Ovary (tissue), 9 donors: ENCODE data around the gene CTSH. TPM values are rescaled to one million over a fixed set of nuclear protein-coding genes. Genes with fewer than 3 reads are reported as not detected.
A peak's percentile ranks its signal among the peaks of the same experiment; 100 is the strongest.
"Not testable (repeated sequence)": the region's sequence is repeated elsewhere in the genome, so short reads cannot be mapped to it uniquely, and the experiment has no call there.

Source experiments
- DNase-seq, 5 donors: peaks; one replicate each; pipeline ENCODE4 v3.0.0-alpha.2; 2019 to 2020
- H3K27ac ChIP-seq, 2 donors: fragments of 200-600 bp; one replicate each; pipeline versions ENCODE4 v1.5.1 to v1.8.0; 2019 to 2022
- H3K27me3 ChIP-seq: fragments of 200-600 bp; one replicate; pipeline ENCODE4 v1.8.0; 2022
- H3K36me3 ChIP-seq: fragments of 200-600 bp; sonication (generic); one replicate; pipeline ENCODE4 v1.5.1; 2019
- H3K4me1 ChIP-seq: one replicate; pipeline ENCODE4 v1.8.1; 2013; ENCODE audit warnings: mild to moderate bottlenecking, moderate library complexity; ENCODE audit not compliant: insufficient read depth
- H3K4me3 ChIP-seq: fragments of 200-600 bp; sonication (generic); one replicate; pipeline ENCODE4 v1.5.1; 2017
- H3K9me3 ChIP-seq, 2 donors: fragments of 200-600 bp in 1 of 2; sonication (generic) in 1 of 2; one replicate each; pipeline versions ENCODE4 v1.5.1 to v1.8.1; 2013 to 2019; ENCODE audit warnings: mild to moderate bottlenecking in 1 of 2, moderate library complexity in 1 of 2
- CTCF ChIP-seq, 3 donors: fragments of 450-650 bp in 2 of 3; fragments of 200-600 bp in 1 of 3; IDR thresholded peaks; one replicate each; pipeline versions ENCODE4 v1.5.1 to v1.8.0; 2016 to 2022; ENCODE audit warnings: antibody characterized with exemption in 3 of 3, mild to moderate bottlenecking in 1 of 3
- EP300 ChIP-seq: sonication (generic); formaldehyde crosslinking; IDR thresholded peaks from one replicate; pipeline ENCODE4 v1.6.1; 2017; ENCODE audit warnings: antibody characterized with exemption
- POLR2A ChIP-seq: fragments of 450-650 bp; IDR thresholded peaks from one replicate; pipeline ENCODE4 v1.6.1; 2017; ENCODE audit warnings: antibody characterized with exemption, mild to moderate bottlenecking, moderate library complexity
- WGBS, 3 donors: extraction: QIAGEN DNeasy Blood & Tissue Kit in 1 of 3; methylation state at CpG; one replicate each; pipeline versions ENCODE4 v1.1.5 to v1.1.7; 2013 to 2017; 5-methylcytosine and 5-hydroxymethylcytosine counted together
- intact Hi-C, 4 donors: fragments of 100-400 bp; cut with DNase I; formaldehyde crosslinking; loops; one replicate each; pipeline versions ENCODE4 v1.11.0 to v1.15.1; 2022 to 2023
- polyA plus RNA-seq, 2 donors: library from polyadenylated mRNA; stranded (reverse); fragments of 200-250 nt in 1 of 2; fragments of 350-450 nt in 1 of 2; fragmentation: Illumina TruSeq in 1 of 2; extraction: RNeasy Lipid Tissue Mini Kit (QIAGEN cat#74804) in 1 of 2; gene quantifications; one replicate each; pipeline ENCODE4 v1.2.3, GENCODE V29; 2013 to 2014
- total RNA-seq, 7 donors: library from RNA; depleted of rRNA in 2 of 7; stranded (reverse); fragments of >200 nt in 2 of 7; fragmentation: NEBNext Ultra II Directional in 3 of 7; extraction: Animal tissue kit (Norgen Biotek cat#: 25700) in 3 of 7; gene quantifications; one replicate each; pipeline versions ENCODE4 v1.1.0 to v1.2.4, GENCODE V29; 2016 to 2023
- donor health status: DM: no; HTN: no; CAD: no; lungs with moderate emphysema.
- donor health status: DM: no; HTN: no; CAD: no.
- donor health status: Bipolar disorder and iron deficiency.
- donor health status: DM: yes; HTN: yes; CAD: no.
- donor health status: DM: no; HTN: no; CAD: no.
- donor health status: DM: yes; HTN: yes; CAD: no.

The CTSH gene
- total and polyA plus RNA-seq, 9 donors: 84.3 to 197 (median 140) TPM

GRCh38 chr15:78873793-78874765 lies 70.8 kb downstream of the CTSH start:
- Histone ChIP-seq H3K4me3 (peak overlapping the region; percentile 100), H3K27ac (peak overlapping the region; percentile 98 to 99), H3K9me3 (no peaks in the 10 kb centered on the region), H3K4me1 (peaks cover 8% of the 10 kb centered on the region), H3K36me3 (no peaks in the 10 kb centered on the region), H3K27me3 (no peaks in the 10 kb centered on the region)
- TF ChIP-seq EP300 (no peak), CTCF (IDR thresholded peaks at IDR 0.05) (no peak), POLR2A (no peak)
- 1% methylated on average over 38 of the region's 38 CpGs for WGBS, 3 donors
- intact Hi-C loops: loop anchor here in 2 of 4 donors (5.0 to 10.0 kb wide), 2 partner anchors 62 to 119 kb away; partner anchors contain the start of gene ADAMTS7 (in 1 of the 2)
- peak in 2 of 5 donors; percentile 44 to 51 for DNase-seq

- TF ChIP-seq POLR2A: no peak
- peak in 1 of 3 donors; percentile 26 for TF ChIP-seq CTCF (IDR thresholded peaks at IDR 0.05)
- Histone ChIP-seq H3K27me3 (no peaks in the 10 kb centered on the region), H3K9me3 (no peaks in the 10 kb centered on the region), H3K4me1 (peaks cover 6% of the 10 kb centered on the region), H3K4me3 (peak overlapping the region; percentile 100), H3K27ac (peak overlapping the region; percentile 98 to 99), H3K36me3 (no peaks in the 10 kb centered on the region)
- intact Hi-C loops: loop anchor here in 2 of 4 donors (5.0 to 10.0 kb wide), 2 partner anchors 61 to 118 kb away; partner anchors contain the start of gene ADAMTS7 (in 1 of the 2)
- DNase-seq: peak; percentile 68 to 85 (median 78)
- 0% methylated on average over 63 to 75 of the region's 75 CpGs for WGBS, 3 donors
These were observed 71.7 kb downstream of the CTSH start for GRCh38 chr15:78872972-78873792.

GRCh38 chr15:78872155-78872971 lies 72.5 kb downstream of the CTSH start, which contains the start of gene MORF4L1:
Gene MORF4L1 (plus strand): TSS chr15:78872890. CDS start chr15:78873018, 128 bp downstream.
- DNase-seq: peak; percentile 95 to 98 (median 96)
- no peaks in the 10 kb centered on the region for H3K27me3 ChIP-seq
- 4% methylated on average over 38 to 51 of the region's 52 CpGs for WGBS, 3 donors
- peak within 1 kb of the TSS; percentile 100 for H3K4me3 ChIP-seq
- H3K9me3 ChIP-seq: no peaks in the 10 kb centered on the region
- peak within 1 kb of the TSS; percentile 98 to 99 for H3K27ac ChIP-seq
- TF ChIP-seq POLR2A: peak; percentile 71
- TF ChIP-seq EP300: no peak
- no peak for TF ChIP-seq CTCF (IDR thresholded peaks at IDR 0.05)
- intact Hi-C loops: loop anchor here in 2 of 4 donors (5.0 to 10.0 kb wide), 2 partner anchors 60 to 118 kb away; partner anchors contain the start of gene ADAMTS7 (in 1 of the 2)
- H3K36me3 ChIP-seq: no peaks in the 10 kb centered on the region
- peaks cover 2% of the 10 kb centered on the region for H3K4me1 ChIP-seq

GRCh38 chr15:78871483-78872127 lies 73.2 kb downstream of the CTSH start:
- not testable (repeated sequence) for H3K27me3 ChIP-seq, H3K4me1 ChIP-seq, H3K4me3 ChIP-seq, H3K36me3 ChIP-seq, H3K9me3 ChIP-seq
- WGBS, 3 donors: 72 to 80% (median 74%) methylated on average over 24 of the region's 24 CpGs
- intact Hi-C loops: loop anchor here in 2 of 4 donors (5.0 to 10.0 kb wide), 2 partner anchors 59 to 117 kb away; partner anchors contain the start of gene ADAMTS7 (in 1 of the 2)
- peak in 1 of 5 donors; percentile 39 for DNase-seq
- peak overlapping the region in 1 of 2 donors; percentile 99 for H3K27ac ChIP-seq
